ENCODE measurements around the gene HFM1.
"Not testable (repeated sequence)": the region's sequence is repeated elsewhere in the genome, so short reads cannot be mapped to it uniquely, and the experiment has no call there.

Gene HFM1

GRCh38 chr1:91404151-91405012 is at the start of gene HFM1:
Gene HFM1, minus strand, starts transcription at chr1:91404837. Its CDS starts 3,755 bp downstream, at chr1:91401082.
- peak; percentile 36 to 59 for DNase-seq

DNA sequence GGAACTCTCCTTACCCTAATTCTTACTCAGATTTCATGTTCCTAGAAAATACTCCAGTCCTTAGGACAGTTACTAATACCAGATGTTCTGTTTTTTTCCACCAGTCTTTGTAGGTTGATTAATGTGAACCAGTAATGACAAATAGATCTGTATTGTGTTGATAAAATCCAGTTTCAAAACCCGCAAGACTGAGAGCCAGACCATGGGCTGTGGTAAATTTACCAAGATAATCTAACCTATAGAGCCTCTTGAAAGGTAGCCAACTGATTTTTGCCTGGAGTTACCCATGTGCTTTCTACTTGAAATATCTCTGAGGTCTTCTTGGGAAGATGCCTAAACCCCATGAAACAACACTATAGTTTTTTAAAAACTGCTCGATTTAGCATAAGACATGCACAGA is 49.5 kb upstream of the HFM1 start:
- no peak for DNase-seq

GRCh38 chr1:91450260-91450659 is 45.6 kb upstream of the HFM1 start:
- no peak for DNase-seq

GRCh38 chr1:91447782-91448181 is 43.1 kb upstream of the HFM1 start:
- DNase-seq = not testable (repeated sequence)

GRCh38 chr1:91441980-91442379 is 37.3 kb upstream of the HFM1 start:
- not testable (repeated sequence) for DNase-seq

DNA sequence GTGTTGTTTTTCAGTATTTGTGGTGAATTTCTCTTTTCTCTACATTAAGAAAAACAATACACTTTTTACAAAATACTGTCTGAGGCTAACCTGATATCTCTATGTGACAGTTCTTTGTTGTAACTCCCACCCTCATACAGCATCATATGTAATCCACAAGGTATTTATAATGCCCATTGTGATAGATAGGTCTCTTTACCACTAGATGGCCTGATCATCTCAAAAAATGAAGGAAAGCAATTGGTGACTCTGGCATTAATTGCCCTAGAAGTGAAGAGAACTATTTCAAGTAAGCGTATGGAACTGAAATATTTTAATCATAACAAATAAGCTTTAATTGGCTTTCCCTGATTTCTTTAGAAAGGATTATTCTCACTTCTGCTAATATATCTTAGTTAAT is 36.2 kb upstream of the HFM1 start:
- peak in 1 of 2 experiments; percentile 12 for DNase-seq

DNA sequence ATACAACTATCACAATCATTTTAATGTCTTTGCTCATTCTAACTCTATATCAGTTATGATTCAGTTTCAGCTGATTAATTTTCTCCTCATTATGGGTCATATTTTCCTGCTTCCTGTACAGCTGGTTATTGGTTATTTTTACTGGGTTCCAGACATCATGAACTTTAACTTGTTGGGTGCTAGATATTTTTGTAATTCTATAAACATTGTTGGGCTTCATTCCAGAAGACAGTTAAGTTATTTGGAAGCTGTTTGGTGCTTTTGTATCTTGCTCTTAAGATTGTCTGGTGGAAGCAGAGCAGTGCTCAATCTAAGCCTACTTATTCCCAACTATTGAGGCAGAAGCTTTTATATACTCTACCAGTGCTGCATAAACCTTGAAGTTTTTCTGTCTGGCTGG is 34.4 kb upstream of the HFM1 start:
- no peak for DNase-seq

GRCh38 chr1:91428182-91428798 is 23.7 kb upstream of the HFM1 start:
- DNase-seq = no peak

GRCh38 chr1:91427741-91428140 is 23.1 kb upstream of the HFM1 start:
- DNase-seq = no peak

- not testable (repeated sequence) for DNase-seq
These were observed 17.9 kb upstream of the HFM1 start for GRCh38 chr1:91422523-91422922.

GRCh38 chr1:91412371-91412770 is 7.7 kb upstream of the HFM1 start:
- DNase-seq = no peak

DNA sequence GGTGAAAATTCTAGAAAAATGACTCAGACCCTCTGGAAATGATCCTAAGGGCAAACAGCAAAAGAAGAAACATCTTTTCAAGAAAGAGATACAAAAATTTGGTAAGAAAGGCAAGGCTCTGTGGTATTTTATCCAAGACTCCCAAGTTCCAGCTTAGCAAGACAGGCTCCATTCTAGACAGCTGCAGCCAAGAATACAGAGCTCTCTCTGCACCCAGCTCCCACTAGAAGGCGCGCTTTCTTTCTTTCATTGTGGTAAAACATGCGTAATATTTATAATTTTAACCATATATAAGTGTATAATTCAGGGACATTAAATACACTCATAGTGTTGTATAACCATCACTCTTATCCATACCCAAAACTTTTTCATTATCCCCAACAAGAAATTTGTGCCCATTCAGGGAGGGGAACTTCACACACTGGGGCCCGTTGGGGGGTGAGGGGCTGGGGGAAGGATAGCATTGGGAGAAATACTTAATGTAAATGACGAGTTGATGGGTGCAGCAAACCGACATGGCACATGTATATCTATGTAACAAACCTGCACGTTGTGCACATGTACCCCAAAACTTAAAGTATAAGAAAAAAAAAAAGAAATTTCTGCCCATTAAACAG is 2.2 kb upstream of the HFM1 start:
- DNase-seq = peak in 1 of 2 experiments; percentile 11

DNA sequence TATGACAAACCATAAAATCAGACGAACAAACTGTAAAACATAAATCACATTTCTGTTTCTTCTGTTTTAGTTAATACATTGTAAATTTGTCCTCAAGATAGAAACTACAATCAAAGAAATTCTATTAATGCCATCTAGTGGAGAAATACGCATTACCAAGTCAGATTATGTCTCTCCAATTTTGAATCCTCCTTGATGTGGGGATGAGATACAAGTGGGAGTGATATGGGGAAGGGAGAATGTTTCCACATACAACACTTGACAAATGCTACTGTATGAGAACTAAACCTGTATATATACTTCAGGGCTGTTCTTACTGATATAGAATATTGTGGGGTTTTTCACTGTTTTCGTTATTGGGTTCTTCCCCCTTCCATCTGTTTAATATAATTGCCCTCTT is 2.6 kb downstream of the HFM1 start:
- DNase-seq = peak in 1 of 2 experiments; percentile 19

GRCh38 chr1:91400133-91400725 is 4.4 kb downstream of the HFM1 start:
- DNase-seq = no peak

DNA sequence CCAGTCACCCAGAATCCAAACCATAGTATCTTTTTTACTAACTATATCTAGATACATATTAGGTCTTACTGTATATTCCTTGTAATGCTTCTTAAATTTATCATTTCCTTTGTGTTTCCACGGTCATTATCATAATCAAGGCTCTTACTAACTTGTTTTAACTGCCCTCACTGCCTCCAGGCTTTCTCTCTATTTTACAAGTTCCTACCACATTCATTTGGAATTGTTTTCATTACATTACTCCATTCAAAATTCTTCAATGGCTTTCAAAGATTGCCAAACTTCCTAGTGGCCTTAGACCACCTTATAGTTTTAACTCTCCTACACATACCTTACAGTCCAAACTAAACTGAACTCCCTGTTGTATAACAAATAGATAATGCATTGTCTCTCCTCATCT is 6.3 kb downstream of the HFM1 start:
- DNase-seq = no peak

- DNase-seq = no peak
These were observed 7.0 kb downstream of the HFM1 start for GRCh38 chr1:91397605-91398004.

DNA sequence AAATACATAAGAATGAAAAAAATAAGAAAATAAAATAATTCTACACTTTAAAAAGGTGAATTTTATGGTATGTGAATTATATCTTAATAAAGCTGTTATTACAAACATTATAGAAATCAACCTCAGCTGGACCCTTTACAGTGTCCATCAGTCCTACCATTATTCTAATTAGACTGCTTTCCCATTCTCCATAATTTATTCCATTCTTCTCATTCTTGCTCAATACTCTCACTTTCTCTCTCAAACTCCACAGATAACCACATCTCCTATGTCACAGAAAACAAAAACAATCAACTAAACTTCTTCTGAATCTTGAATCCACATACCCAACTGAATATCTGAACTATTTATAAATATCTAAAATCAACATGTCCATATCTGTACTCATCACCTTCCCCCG is 11.6 kb downstream of the HFM1 start:
- DNase-seq = no peak

GRCh38 chr1:91386109-91386508 is 18.5 kb downstream of the HFM1 start:
- DNase-seq = no peak

DNA sequence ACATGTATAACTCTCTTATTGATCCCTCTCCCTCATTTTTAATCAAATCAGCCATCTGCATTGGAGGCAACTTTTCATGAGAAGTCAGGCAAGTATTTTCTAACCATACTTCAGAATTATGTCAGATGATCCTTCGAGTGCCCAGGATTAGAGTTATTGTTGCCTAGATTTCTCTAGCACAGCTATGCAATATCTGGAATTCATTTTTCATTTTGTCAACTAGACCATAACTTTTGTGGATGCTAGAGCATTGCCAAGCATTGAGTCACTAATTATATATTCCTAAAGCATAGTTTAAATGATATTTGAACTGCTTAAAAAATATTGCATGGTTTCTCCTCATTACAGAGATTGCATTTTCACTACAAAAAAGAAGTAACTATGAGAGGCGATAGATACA is 21.2 kb downstream of the HFM1 start:
- DNase-seq = no peak

GRCh38 chr1:91381844-91382243 is 22.8 kb downstream of the HFM1 start:
- no peak for DNase-seq

DNA sequence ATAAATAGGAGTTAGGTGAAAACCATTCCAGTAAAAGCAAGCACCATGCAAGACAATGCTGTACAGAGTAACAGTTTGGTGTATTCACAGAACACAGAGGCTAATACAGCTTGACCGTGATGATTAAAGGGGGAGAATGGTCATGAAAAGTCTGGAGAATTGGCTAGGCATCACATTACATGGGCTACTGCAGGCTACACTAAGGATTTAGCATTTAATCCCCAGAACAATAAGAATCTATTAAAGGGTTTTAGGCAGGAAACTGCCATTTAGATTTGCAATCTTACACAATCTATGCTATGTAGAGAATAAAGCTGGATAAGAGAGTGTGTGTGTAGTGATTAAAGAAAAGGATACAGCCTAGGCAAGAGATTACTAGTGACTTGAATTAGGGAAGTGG is 30.6 kb downstream of the HFM1 start:
- no peak for DNase-seq

DNA sequence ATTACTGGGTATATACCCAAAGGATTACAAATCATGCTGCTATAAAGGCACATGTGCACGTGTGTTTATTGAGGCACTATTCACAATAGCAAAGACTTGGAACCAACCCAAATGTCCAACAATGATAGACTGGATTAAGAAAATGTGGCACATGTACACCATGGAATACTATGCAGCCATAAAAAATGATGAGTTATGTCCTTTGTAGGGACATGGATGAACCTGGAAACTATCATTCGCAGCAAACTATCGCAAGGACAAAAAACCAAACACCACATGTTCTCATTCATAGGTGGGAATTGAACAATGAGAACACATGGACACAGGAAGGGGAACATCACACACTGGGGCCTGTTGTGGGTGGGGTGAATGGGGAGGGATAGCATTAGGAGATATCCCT is 32.4 kb downstream of the HFM1 start:
- not testable (repeated sequence) for DNase-seq

DNA sequence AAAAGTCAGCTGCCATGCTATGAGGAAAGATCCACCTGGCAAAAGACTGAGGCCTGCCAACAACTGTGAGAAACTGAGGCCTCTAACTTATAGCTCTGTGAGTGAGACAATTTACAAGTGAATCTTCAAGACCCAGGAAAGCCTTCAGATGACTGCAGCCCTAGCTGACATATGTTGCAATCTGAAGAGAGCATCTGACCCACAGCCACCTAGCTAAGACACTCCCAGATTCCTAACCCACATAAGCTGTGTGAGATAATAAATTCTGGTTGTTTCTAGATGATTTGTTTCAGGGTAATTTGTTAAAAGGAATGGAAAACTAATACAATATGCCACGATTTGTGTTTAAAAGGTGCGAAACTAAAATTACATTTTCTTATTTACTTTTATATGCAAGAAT is 55.1 kb downstream of the HFM1 start:
- no peak for DNase-seq

GRCh38 chr1:91346824-91347223 is 57.8 kb downstream of the HFM1 start:
- no peak for DNase-seq
